H1 (cell line): Measurements from ENCODE around the gene NXN. TPM values are rescaled to one million over a fixed set of nuclear protein-coding genes. Genes with fewer than 3 reads are reported as not detected.

ENCODE experiments used
- CTCF ChIA-PET: fragments of 300-600 bp; sonication (Branson Sonifier 250); formaldehyde crosslinking; loops from one replicate; lab custom pipeline; 2021; ENCODE audit not compliant: partially characterized antibody; lab: Charles Lee
- POLR2A ChIA-PET: fragments of 300-600 bp; sonication (Branson Sonifier 250); formaldehyde crosslinking; loops from one replicate; lab custom pipeline; 2021; ENCODE audit warnings: inconsistent platforms; ENCODE audit not compliant: partially characterized antibody; lab: Charles Lee
- DNase-seq, 2 experiments: peaks; one replicate each; pipeline versions ENCODE4 v3.0.0 to v3.0.0-alpha.2; 2010 to 2022; ENCODE audit warnings: low spot score in 2 of 2, low read depth in 1 of 2, mixed read lengths in 1 of 2
- FAIRE-seq: peaks from 2 replicates; lab custom pipeline; 2011; peaks lifted over from hg19 to GRCh38; lab: Jason Lieb, UNC
- H2AFZ ChIP-seq: 2 replicates; pipeline ENCODE4 v1.8.1; 2012; ENCODE audit warnings: low read length, inconsistent platforms
- H2AK5ac ChIP-seq: 2 replicates; pipeline ENCODE4 v1.6.1; 2013; ENCODE audit warnings: low read depth, low read length
- H2BK120ac ChIP-seq: replicated peaks from 2 replicates; pipeline ENCODE3; 2013; ENCODE audit warnings: low read depth, low read length, inconsistent platforms
- H2BK12ac ChIP-seq: 2 replicates; pipeline ENCODE4 v1.6.1; 2013; ENCODE audit warnings: low read depth, low read length
- H2BK15ac ChIP-seq: 2 replicates; pipeline ENCODE4 v1.6.1; 2013; ENCODE audit warnings: low read length
- H2BK20ac ChIP-seq: 2 replicates; pipeline ENCODE4 v1.6.1; 2013; ENCODE audit warnings: low read length
- H2BK5ac ChIP-seq: 2 replicates; pipeline ENCODE4 v1.6.1; 2013; ENCODE audit warnings: low read depth, low read length
- H3K14ac ChIP-seq: 2 replicates; pipeline ENCODE4 v1.6.1; 2013; ENCODE audit warnings: inconsistent platforms; ENCODE audit not compliant: insufficient read length
- H3K18ac ChIP-seq: 2 replicates; pipeline ENCODE4 v1.6.1; 2013; ENCODE audit warnings: low read length; ENCODE audit errors: extremely low read depth
- H3K23ac ChIP-seq: 2 replicates; pipeline ENCODE4 v1.6.1; 2013; ENCODE audit warnings: inconsistent platforms; ENCODE audit not compliant: insufficient read length
- H3K23me2 ChIP-seq: 2 replicates; pipeline ENCODE4 v1.6.1; 2013; ENCODE audit warnings: low read depth, low read length
- H3K27ac ChIP-seq: 2 replicates; pipeline ENCODE4 v1.6.1; 2011; ENCODE audit warnings: low read depth, low read length, inconsistent platforms
- H3K27me3 ChIP-seq, 4 experiments: replicated peaks in 1 of 4; 1 replicate in 1 of 4; 2 replicates in 3 of 4; pipeline versions ENCODE4 v1.6.1 to v1.8.1; 2011 to 2013; ENCODE audit warnings: low read length in 3 of 4, mild to moderate bottlenecking in 3 of 4, inconsistent platforms in 2 of 4, mixed read lengths in 2 of 4, moderate library complexity in 1 of 4; ENCODE audit not compliant: control insufficient read depth in 3 of 4, insufficient read depth in 3 of 4; ENCODE audit errors: extremely low read depth in 1 of 4
- H3K36me3 ChIP-seq, 4 experiments: 2 replicates each; pipeline versions ENCODE4 v1.6.1 to v1.8.1; 2011 to 2013; ENCODE audit warnings: mild to moderate bottlenecking in 4 of 4, low read length in 3 of 4, moderate library complexity in 2 of 4, control low read depth in 1 of 4, inconsistent platforms in 1 of 4; ENCODE audit not compliant: insufficient read depth in 4 of 4, control insufficient read depth in 2 of 4
- H3K4ac ChIP-seq: replicated peaks from 2 replicates; pipeline ENCODE3; 2013; ENCODE audit warnings: low read length, low read depth, mixed read lengths, inconsistent platforms; ENCODE audit not compliant: insufficient read length
- H3K4me1 ChIP-seq, 4 experiments: replicated peaks in 1 of 4; 1 replicate in 1 of 4; 2 replicates in 3 of 4; pipeline versions ENCODE4 v1.6.1 to v1.8.1; 2011 to 2013; ENCODE audit warnings: low read length in 3 of 4, inconsistent platforms in 2 of 4, mixed read lengths in 1 of 4; ENCODE audit not compliant: insufficient read depth in 4 of 4, control insufficient read depth in 3 of 4
- H3K4me2 ChIP-seq, 2 experiments: 2 replicates each; pipeline versions ENCODE4 v1.6.1 to v1.8.1; 2011 to 2013; ENCODE audit warnings: low read depth in 2 of 2, low read length in 2 of 2, control low read depth in 1 of 2, inconsistent platforms in 1 of 2, mild to moderate bottlenecking in 1 of 2; ENCODE audit not compliant: insufficient read depth in 1 of 2
- H3K4me3 ChIP-seq, 4 experiments: fragments of 200-600, 300-600 bp in 1 of 4; sonication (generic), shearing (Covaris generic), sonication (Bioruptor Twin) in 1 of 4; 2 replicates each; pipeline versions ENCODE4 v1.5.1 to v1.8.1; 2011 to 2016; ENCODE audit warnings: low read length in 4 of 4, low read depth in 3 of 4, control low read depth in 2 of 4, inconsistent platforms in 2 of 4, mild to moderate bottlenecking in 2 of 4, mixed read lengths in 1 of 4, moderate library complexity in 1 of 4; ENCODE audit not compliant: insufficient read depth in 2 of 4; ENCODE audit errors: extremely low read depth in 1 of 4
- H3K56ac ChIP-seq: replicated peaks from 2 replicates; pipeline ENCODE3; 2013; ENCODE audit warnings: low read depth, mild to moderate bottlenecking, mixed read lengths, low read length, inconsistent platforms; ENCODE audit not compliant: insufficient read length
- H3K79me1 ChIP-seq: 2 replicates; pipeline ENCODE4 v1.6.1; 2013; ENCODE audit warnings: low read depth, low read length, control low read depth
- H3K79me2 ChIP-seq, 2 experiments: 2 replicates each; pipeline versions ENCODE4 v1.6.1 to v1.8.1; 2012 to 2013; ENCODE audit warnings: low read length in 2 of 2, mild to moderate bottlenecking in 2 of 2, inconsistent platforms in 1 of 2; ENCODE audit not compliant: insufficient read depth in 2 of 2, control insufficient read depth in 1 of 2
- H3K9ac ChIP-seq, 4 experiments: replicated peaks in 1 of 4; 1 replicate in 1 of 4; 2 replicates in 3 of 4; pipeline versions ENCODE4 v1.6.1 to v1.8.1; 2011 to 2013; ENCODE audit warnings: low read depth in 3 of 4, low read length in 3 of 4, control low read depth in 2 of 4, mild to moderate bottlenecking in 2 of 4, moderate library complexity in 2 of 4, inconsistent platforms in 1 of 4; ENCODE audit errors: extremely low read depth in 1 of 4
- H3K9me3 ChIP-seq, 2 experiments: 2 replicates each; pipeline versions ENCODE4 v1.6.1 to v1.8.1; 2012 to 2013; ENCODE audit warnings: mild to moderate bottlenecking in 2 of 2, moderate library complexity in 2 of 2, control low read depth in 1 of 2, inconsistent platforms in 1 of 2, low read depth in 1 of 2, low read length in 1 of 2, mixed read lengths in 1 of 2; ENCODE audit not compliant: insufficient read depth in 2 of 2
- H4K20me1 ChIP-seq, 2 experiments: replicated peaks in 1 of 2; 2 replicates each; pipeline versions ENCODE3 to v1.8.1; 2011 to 2013; ENCODE audit warnings: inconsistent platforms in 2 of 2, low read length in 2 of 2, mild to moderate bottlenecking in 1 of 2; ENCODE audit not compliant: insufficient read depth in 2 of 2, control insufficient read depth in 1 of 2
- H4K5ac ChIP-seq: 2 replicates; pipeline ENCODE4 v1.6.1; 2013; ENCODE audit warnings: low read length, low read depth, mixed read lengths, inconsistent platforms; ENCODE audit not compliant: insufficient read length
- H4K8ac ChIP-seq: 2 replicates; pipeline ENCODE4 v1.8.0; 2013; ENCODE audit warnings: mild to moderate bottlenecking, moderate library complexity, low read length, inconsistent platforms; ENCODE audit not compliant: insufficient read depth; ENCODE audit errors: extremely low read depth
- H4K91ac ChIP-seq: replicated peaks from 2 replicates; pipeline ENCODE3; 2013; ENCODE audit warnings: low read length, mixed read lengths, inconsistent platforms; ENCODE audit not compliant: insufficient read length
- SP1 ChIP-seq: IDR thresholded peaks from 2 replicates; pipeline ENCODE4 v1.6.1; 2011; ENCODE audit warnings: low read depth, low read length
- USF2 ChIP-seq: IDR thresholded peaks from 2 replicates; pipeline ENCODE4 v1.6.1; 2011; ENCODE audit warnings: low read length, improper control_type of control experiment
- WGBS, 2 experiments: shearing (Covaris generic) in 1 of 2; methylation state at CpG; one replicate each; pipeline versions ENCODE4 v1.1.6 to v1.1.7; 2013 to 2015; ENCODE audit warnings: low lambda C conversion rate in 2 of 2, mixed read lengths in 2 of 2, inconsistent platforms in 1 of 2, low coverage in 1 of 2, missing lambda C conversion rate in 1 of 2; ENCODE audit not compliant: insufficient replicate concordance in 2 of 2, insufficient coverage in 1 of 2, insufficient read length in 1 of 2; ENCODE audit errors: extremely low coverage in 1 of 2, missing lambda C conversion rate in 1 of 2; 5-methylcytosine and 5-hydroxymethylcytosine counted together
- polyA plus RNA-seq, 7 experiments: library from polyadenylated mRNA; depleted of rRNA in 3 of 7; stranded (reverse) in 5 of 7; unstranded in 2 of 7; fragments of >200 nt in 5 of 7; fragments of 200-250 nt in 2 of 7; gene quantifications; 1 replicate in 5 of 7; 2 replicates in 1 of 7; 4 replicates in 1 of 7; pipeline versions ENCODE4 v1.2.1 to v1.2.3, GENCODE V29; 2011 to 2013; ENCODE audit warnings: missing spikeins in 2 of 7, mixed read lengths in 2 of 7
- total RNA-seq: library from RNA; stranded (reverse); fragmentation: NEBNext Ultra II Directional; extraction: Animal tissue kit (Norgen Biotek cat#: 25700); gene quantifications from 2 replicates; pipeline ENCODE4 v1.2.1, GENCODE V29; 2021

Gene NXN
- total and polyA plus RNA-seq, 2 of the 8 experiments (the other 6 are each of a cell fraction or from before 2014, with no cell fraction given) = 94.1 to 107 TPM

GRCh38 chr17:900336-900934, 79.1 kb downstream of the NXN start:
- POLR2A ChIA-PET = interaction anchor here (1.1 to 2.1 kb wide), 4 partner anchors 15 to 79 kb away, joined by 4 to 6 read pairs (median 6); partner anchors contain the start of gene NXN
- peaks cover 0 to 52% of the 10 kb centered on the region in 2 experiments; a peak in 2 of 4 replicates for H3K79me2 ChIP-seq
- no peak for FAIRE-seq

More at GRCh38 chr17:900336-900934, 79.1 kb downstream of the NXN start:
- no peak overlapping the region for H4K5ac ChIP-seq
- no peak overlapping the region for H3K4ac ChIP-seq
- 0 out of 2 replicates have a peak overlapping the region, but pooled peaks have one; percentile 27 for H2BK12ac ChIP-seq
- H3K14ac ChIP-seq = no peak overlapping the region
- H3K36me3 ChIP-seq = no peaks in the 10 kb centered on the region
- TF ChIP-seq USF2 (no peak), SP1 (peak; percentile 59; the same call in 1 of the 2 replicates)
- TF ChIP-seq, all 59 proteins: peak for 1
- H3K56ac ChIP-seq = no peak overlapping the region
- H2BK5ac ChIP-seq = no peak overlapping the region
- H2BK15ac ChIP-seq = no peak overlapping the region
- WGBS, 2 experiments = 58% methylated on average over 5 of the region's 5 CpGs; no CpG with 5 or more reads in 1 of the 2 experiments
- H3K23me2 ChIP-seq = no peaks in the 10 kb centered on the region
- no peak overlapping the region for H2BK120ac ChIP-seq
- H2AFZ ChIP-seq = no peak overlapping the region
- no peak overlapping the region; a peak in 2 of 4 replicates for H3K4me2 ChIP-seq
- H3K27ac ChIP-seq = no peak overlapping the region
- H3K4me3 ChIP-seq = no peak overlapping the region
- no peak overlapping the region for H4K91ac ChIP-seq
- H3K9me3 ChIP-seq = no peaks in the 10 kb centered on the region
- no peak for DNase-seq
- CTCF ChIA-PET = interaction anchor here (0.6 to 2.2 kb wide), 13 partner anchors 12 to 373 kb away, joined by 3 to 9 read pairs (median 4); partner anchors contain the start of gene TIMM22
- no peak overlapping the region for H2BK20ac ChIP-seq
- H3K23ac ChIP-seq = no peak overlapping the region
- H3K79me1 ChIP-seq = peaks cover 10% of the 10 kb centered on the region
- no peaks in the 10 kb centered on the region for H3K27me3 ChIP-seq
- no peak overlapping the region for H3K9ac ChIP-seq
- peaks cover 4 to 17% (median 9%) of the 10 kb centered on the region in 4 experiments for H3K4me1 ChIP-seq
- H4K8ac ChIP-seq = no peak overlapping the region
- no peak overlapping the region for H3K18ac ChIP-seq
- H4K20me1 ChIP-seq = peaks cover 6 to 10% of the 10 kb centered on the region in 2 experiments
- no peak overlapping the region for H2AK5ac ChIP-seq
